Umbilical cord (tissue), 2 donors: Measurements from ENCODE around the gene NFX1. TPM values are rescaled to one million over a fixed set of nuclear protein-coding genes. Genes with fewer than 3 reads are reported as not detected.
A peak's percentile ranks its signal among the peaks of the same experiment; 100 is the strongest.

ENCODE experiments used
- DNase-seq: peaks from one replicate; pipeline ENCODE4 v3.0.0-alpha.2; 2015; ENCODE audit warnings: low spot score
- total RNA-seq: library from RNA; depleted of rRNA; stranded (reverse); fragments of >200 nt; gene quantifications from one replicate; pipeline ENCODE4 v1.2.3, GENCODE V29; 2014; ENCODE audit warnings: low replicate concordance; ENCODE audit not compliant: insufficient read depth

Gene NFX1
- total RNA-seq, 1 donor from 2014 or later = 49.8 TPM

GRCh38 chr9:33265211-33265865 lies 25.0 kb upstream of the NFX1 start:
- DNase-seq = peak; percentile 5

DNA sequence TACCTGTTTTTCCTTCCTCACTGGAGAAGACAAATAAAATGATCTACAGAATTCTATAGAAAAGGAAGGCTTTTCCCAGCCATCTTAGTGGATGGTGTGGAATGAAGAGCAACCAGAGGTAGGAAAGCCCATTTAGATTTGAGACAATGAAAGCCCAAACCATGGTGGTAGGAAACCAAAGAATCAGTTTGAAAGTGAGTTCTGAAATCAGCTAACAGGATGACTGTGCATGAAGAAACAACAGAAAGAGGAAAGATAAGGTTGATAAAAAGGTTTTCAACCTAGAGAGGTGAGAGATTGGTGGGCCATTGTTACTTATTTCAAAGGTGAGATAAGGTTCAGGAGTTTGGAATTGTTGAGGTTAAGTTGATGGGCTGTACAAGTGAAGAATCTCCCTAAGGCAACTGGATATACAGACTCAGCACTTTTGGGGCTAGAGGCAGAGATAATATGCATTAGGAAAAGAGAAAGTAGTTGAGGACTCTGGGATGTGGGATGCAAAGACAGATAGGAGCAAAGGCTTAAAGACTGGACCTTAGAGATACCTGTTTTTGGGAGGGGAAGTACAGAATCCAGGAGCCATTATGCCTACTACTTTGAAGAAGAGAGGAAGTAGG lies 23.1 kb upstream of the NFX1 start:
- no peak for DNase-seq

DNA sequence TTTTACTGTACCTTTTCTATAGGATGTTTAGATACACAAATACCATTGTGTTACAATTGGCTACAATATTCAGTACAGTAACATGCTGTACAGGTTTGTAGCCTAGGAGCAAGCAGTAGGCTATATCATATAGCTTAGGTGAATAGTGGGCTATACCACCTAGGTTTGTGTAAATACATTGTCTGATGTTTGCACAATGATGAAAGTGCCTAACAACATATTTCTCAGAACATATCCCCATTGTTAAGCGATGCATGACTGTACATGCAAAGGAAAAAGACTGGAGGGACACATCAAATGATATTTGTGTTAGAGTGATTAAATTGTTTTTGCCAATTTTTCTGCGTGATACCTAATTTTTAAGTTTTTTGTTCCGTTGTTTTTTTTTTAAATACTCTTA lies 20.2 kb upstream of the NFX1 start:
- DNase-seq = no peak

- DNase-seq = no peak
These were observed 18.3 kb upstream of the NFX1 start for GRCh38 chr9:33272061-33272460.

DNA sequence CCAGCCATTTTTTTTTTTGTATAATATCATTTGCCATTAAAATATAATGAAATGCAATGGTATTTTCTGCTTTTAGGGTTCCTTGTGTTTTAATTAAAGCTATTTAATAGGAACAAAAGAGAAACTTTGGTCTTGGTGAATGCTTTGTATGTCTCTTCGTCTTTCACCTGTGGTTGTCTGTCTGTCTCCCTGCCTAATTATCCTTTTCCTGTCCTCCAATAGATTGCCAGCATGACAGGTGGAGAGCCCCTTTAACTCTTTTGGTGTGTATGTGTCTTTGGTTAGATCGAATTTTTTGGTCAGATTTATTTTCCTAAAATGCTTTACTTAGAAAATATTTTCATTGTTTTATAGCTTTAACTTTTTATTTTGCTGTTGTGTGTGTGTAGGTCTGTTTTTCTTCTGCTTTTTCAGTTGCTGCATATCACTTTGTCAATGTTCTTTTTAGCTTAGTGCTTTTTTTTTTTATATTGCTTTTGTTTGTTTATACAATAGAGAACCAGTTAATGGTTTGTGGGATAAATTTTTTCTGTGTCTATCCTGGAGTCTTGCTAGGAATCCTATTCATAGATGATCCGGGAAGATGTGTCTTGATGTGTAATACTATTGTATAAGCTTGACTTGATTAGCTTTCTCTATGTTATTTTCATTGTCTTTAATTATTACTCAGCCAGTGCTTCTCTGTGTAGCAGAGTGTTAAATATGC lies 16.9 kb upstream of the NFX1 start:
- DNase-seq = no peak

GRCh38 chr9:33273972-33274328 lies 16.4 kb upstream of the NFX1 start:
- DNase-seq = no peak

DNA sequence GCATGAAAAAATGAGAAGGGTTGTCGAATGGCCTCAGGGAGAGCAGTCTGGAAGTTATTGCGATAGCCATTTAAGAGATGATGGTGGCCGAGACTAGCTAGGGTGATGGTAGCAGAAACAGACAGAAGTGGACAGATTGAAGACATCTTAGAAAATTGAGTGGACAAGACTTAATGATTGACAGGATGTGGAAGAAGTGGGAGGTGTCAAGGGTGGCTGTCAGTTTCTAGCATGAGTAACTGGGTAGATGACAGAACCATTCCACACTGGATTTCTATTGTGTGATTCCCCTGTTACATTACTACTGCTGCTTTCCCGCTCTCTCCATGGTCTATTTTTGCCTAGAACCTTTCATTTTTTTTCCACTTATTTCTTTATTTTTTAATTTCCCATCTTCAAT lies 12.8 kb upstream of the NFX1 start:
- DNase-seq = no peak

DNA sequence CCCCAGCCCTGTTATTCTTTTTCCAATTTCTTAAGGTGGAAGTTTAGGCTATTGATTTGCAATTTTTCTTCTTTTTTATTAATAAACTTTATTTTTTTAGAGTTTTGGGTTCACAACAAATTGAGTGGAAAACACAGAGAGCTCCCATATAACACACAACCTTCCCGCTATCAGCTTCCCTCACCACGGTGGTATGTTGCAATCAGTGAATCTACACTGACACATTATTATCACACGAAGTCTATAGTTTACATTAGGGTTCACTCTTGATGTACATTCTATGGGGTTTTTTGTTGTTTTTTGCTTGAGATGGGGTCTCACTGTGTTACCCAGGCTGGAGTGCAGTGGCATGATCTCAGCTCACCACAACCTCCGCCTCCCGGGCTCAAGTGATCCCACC lies 4.8 kb upstream of the NFX1 start:
- no peak for DNase-seq

DNA sequence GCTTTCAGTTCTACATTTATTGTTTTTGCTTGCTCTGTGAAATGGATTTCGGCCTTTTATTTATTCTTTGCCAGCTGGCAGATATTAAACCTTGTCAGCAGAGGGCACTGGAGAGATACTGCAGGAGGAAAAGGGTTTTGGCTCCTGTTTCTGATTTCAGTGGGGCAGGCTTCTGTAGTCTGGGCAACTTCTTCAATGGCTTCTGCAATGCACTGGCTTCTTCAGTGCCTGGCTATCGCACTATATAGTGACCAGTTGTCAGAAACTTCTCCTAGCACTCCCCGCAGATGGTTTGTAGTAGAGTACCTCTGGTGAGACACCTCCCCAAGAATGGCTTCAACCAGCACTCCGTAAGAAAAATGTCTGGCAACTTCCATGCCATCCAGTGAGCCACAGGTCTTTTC lies 3.2 kb upstream of the NFX1 start:
- peak; percentile 81 for DNase-seq

- no peak for DNase-seq
These were observed 2.1 kb upstream of the NFX1 start for GRCh38 chr9:33288235-33288634.

- DNase-seq = no peak
These were observed 1.4 kb upstream of the NFX1 start for GRCh38 chr9:33288828-33289483.

GRCh38 chr9:33289496-33289895 lies 820 bp upstream of the NFX1 start:
- DNase-seq = no peak

DNA sequence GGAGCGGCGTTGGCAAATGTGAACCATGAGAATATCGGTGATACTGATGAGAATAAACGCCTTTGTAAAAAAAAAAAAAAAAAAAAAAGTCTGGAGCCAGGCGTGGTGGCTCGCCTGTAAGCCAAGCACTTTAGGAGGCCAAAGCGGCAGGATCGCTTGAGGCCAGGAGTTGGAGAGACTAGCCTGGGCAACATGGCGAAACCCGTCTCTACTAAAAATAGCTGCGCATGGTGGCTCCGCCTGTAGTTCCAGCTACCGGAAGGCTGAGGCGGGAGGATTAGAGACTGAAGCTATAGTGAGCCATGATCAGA lies 425 bp upstream of the NFX1 start:
- no peak for DNase-seq

DNA sequence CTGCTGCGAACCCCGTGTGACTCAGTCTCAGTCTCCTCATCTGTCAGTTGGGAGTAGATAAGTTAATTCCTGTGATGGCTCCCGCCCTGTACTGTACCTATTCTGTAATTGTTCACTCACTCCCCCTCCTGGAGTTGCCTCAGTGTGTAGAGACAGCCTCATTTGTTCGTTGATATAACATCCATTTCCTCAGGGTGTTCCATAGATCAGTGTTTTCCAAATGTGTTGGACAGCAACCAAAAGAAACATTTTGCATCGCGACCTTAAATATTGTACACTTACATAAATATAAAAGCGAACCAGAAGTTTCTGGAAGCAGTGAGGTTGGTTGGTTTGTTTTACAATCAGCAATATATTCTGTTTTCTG lies 698 bp downstream of the NFX1 start:
- DNase-seq = no peak

DNA sequence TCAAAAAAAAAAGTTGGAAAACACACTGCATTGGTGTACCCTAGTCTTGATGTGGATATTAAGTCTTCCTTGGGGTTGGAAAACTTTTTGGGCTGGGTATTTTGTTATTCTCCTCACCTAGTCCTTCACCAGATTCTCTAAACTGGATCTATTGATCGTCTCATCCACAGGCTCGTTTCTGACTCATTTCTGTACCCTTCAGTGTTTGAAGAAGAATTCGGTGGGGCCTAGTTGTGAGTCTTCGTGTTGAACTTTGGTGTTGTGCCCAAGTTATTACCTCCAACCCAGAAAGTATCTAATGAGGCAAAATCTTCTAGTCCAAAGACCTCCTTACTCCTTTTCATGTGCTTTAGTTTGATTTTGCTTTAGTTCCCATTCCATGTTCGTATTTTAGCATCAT lies 1.6 kb downstream of the NFX1 start:
- no peak for DNase-seq

DNA sequence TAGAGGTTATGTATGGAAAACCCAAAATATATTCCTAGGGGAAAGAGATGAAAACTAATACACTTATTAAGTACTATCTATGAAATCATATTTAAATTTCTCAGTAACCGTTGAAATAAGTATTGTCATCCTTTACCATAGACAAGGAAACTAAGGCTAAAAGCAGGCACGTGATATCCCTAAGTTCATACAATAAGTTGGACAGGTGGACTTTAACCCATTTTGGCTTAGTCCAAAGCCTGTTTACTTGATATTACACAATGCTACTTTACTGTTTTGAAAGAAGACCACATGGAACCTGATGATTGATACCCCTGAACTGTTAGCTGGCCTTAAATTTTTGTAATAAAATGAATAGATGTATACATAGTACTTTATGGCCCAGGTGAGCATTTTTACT lies 3.5 kb downstream of the NFX1 start:
- no peak for DNase-seq

GRCh38 chr9:33294670-33295432 lies 4.5 kb downstream of the NFX1 start:
- no peak for DNase-seq

GRCh38 chr9:33295571-33295970 lies 5.3 kb downstream of the NFX1 start:
- DNase-seq = no peak

GRCh38 chr9:33297432-33297831 lies 7.1 kb downstream of the NFX1 start:
- DNase-seq = peak; percentile 49

DNA sequence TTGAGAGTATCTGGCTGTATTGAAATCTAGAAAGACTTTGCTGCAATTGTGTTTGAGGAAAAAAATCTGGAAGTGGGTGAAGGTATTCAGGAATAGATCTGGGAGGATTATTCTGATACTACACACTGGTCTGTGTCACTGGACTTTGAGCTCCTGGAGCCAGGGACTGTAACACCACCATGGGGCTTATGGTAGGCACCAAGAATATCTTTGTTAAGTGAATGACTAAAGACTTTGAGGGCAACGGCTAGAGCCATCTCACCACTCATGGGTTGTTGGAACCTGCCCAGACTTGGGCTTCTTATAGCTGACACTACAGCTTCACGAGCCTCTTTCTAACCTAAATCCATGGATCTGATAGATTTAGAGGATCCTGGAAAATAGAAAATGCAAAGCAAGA lies 10.2 kb downstream of the NFX1 start:
- DNase-seq = no peak

DNA sequence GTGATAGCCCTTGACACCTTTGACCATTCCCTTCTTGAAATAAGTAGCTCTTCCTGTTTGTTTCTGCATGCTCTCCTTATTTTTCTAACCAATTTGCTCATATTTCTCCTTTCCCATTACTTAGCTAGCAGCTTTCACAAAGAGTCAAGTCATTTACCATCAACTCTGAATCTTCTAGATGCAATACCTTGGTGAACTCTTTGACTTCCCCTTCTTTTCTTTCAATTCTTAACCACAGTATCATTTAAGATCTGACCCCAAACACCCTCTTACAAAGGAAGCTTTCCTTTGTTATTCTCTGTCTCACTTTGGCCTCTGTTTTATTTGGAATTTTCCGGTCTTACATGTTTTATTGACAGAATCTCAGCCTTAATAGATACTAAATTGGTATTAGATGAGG lies 14.0 kb downstream of the NFX1 start:
- no peak for DNase-seq

- DNase-seq = no peak
These were observed 15.7 kb downstream of the NFX1 start for GRCh38 chr9:33306037-33306436.
